ENCODE measurements around the gene RNF222.

Gene RNF222

GRCh38 chr17:8376271-8377067 lies 21.2 kb downstream of the RNF222 start, which contains the start of gene KRABD2:
KRABD2 (minus strand) TSS chr17:8376704.
- TF ChIP-seq REST (IDR thresholded peaks at IDR 0.05; ENCODE audit: insufficient read depth in 1 of 2, low read depth in 2 of 2, low read length in 2 of 2), result 0 out of 4 replicates have a peak, but pooled peaks of 1 of the 2 experiments have one; percentile 19
- TF ChIP-seq POLR2AphosphoS5 (IDR thresholded peaks at IDR 0.05; ENCODE audit: low read depth, low read length), result peak; percentile 100
- no peak; the same call in 1 of the 2 replicates for TF ChIP-seq TAF1 (IDR thresholded peaks at IDR 0.05; ENCODE audit: borderline replicate concordance, insufficient read depth, low read length)
- peak; percentile 94; the same call in 1 of the 2 replicates for TF ChIP-seq SIN3A (IDR thresholded peaks at IDR 0.05; ENCODE audit: borderline replicate concordance, insufficient read depth, low read length)
- peak; percentile 85 for TF ChIP-seq FOXP2 (optimal IDR thresholded peaks at IDR 0.05; ENCODE audit: borderline replicate concordance, extremely low read depth, extremely low read length, insufficient read depth)

- TF ChIP-seq FOXP2 (optimal IDR thresholded peaks at IDR 0.05; ENCODE audit: borderline replicate concordance, extremely low read depth, extremely low read length, insufficient read depth), result no peak
These were observed 21.8 kb downstream of the RNF222 start for GRCh38 chr17:8375738-8376259.

GRCh38 chr17:8372422-8372821 lies 25.2 kb downstream of the RNF222 start:
- TF ChIP-seq REST (IDR thresholded peaks at IDR 0.05; ENCODE audit: insufficient read depth in 1 of 2, low read depth in 2 of 2, low read length in 2 of 2) (no peak), SIN3A (IDR thresholded peaks at IDR 0.05; ENCODE audit: borderline replicate concordance, insufficient read depth, low read length) (no peak), POLR2AphosphoS5 (IDR thresholded peaks at IDR 0.05; ENCODE audit: low read depth, low read length) (no peak), FOXP2 (optimal IDR thresholded peaks at IDR 0.05; ENCODE audit: borderline replicate concordance, extremely low read depth, extremely low read length, insufficient read depth) (no peak), TAF1 (IDR thresholded peaks at IDR 0.05; ENCODE audit: borderline replicate concordance, insufficient read depth, low read length) (no peak)

GRCh38 chr17:8371786-8372185 lies 25.8 kb downstream of the RNF222 start:
- no peak for TF ChIP-seq POLR2AphosphoS5 (IDR thresholded peaks at IDR 0.05; ENCODE audit: low read depth, low read length)
- TF ChIP-seq SIN3A (IDR thresholded peaks at IDR 0.05; ENCODE audit: borderline replicate concordance, insufficient read depth, low read length), result no peak
- no peak for TF ChIP-seq REST (IDR thresholded peaks at IDR 0.05; ENCODE audit: insufficient read depth in 1 of 2, low read depth in 2 of 2, low read length in 2 of 2)

- TF ChIP-seq SIN3A (IDR thresholded peaks at IDR 0.05; ENCODE audit: borderline replicate concordance, insufficient read depth, low read length), result no peak
- TF ChIP-seq POLR2AphosphoS5 (IDR thresholded peaks at IDR 0.05; ENCODE audit: low read depth, low read length), result no peak
- TF ChIP-seq FOXP2 (optimal IDR thresholded peaks at IDR 0.05; ENCODE audit: borderline replicate concordance, extremely low read depth, extremely low read length, insufficient read depth), result no peak
- no peak for TF ChIP-seq REST (IDR thresholded peaks at IDR 0.05; ENCODE audit: insufficient read depth in 1 of 2, low read depth in 2 of 2, low read length in 2 of 2)
- no peak for TF ChIP-seq TAF1 (IDR thresholded peaks at IDR 0.05; ENCODE audit: borderline replicate concordance, insufficient read depth, low read length)
These were observed 27.7 kb downstream of the RNF222 start for GRCh38 chr17:8369944-8370343.
